HepG2 (cell line): ENCODE data around the gene PGC. TPM values are rescaled to one million over a fixed set of nuclear protein-coding genes. Genes with fewer than 3 reads are reported as not detected.

Experiments
- ARID2 ChIP-seq: sonication (generic); formaldehyde crosslinking; IDR thresholded peaks from 2 replicates; pipeline ENCODE4 v1.8.1; 2022; ENCODE audit warnings: mild to moderate bottlenecking, missing genetic modification reagents, borderline replicate concordance
- ATRX ChIP-seq: sonication (generic); formaldehyde crosslinking; IDR thresholded peaks from 2 replicates; pipeline ENCODE4 v1.4.0; 2020; ENCODE audit warnings: missing genetic modification reagents, borderline replicate concordance
- CHD4 ChIP-seq: fragments of 200-600 bp; sonication (generic); IDR thresholded peaks from 2 replicates; pipeline ENCODE4 v1.7.0; 2017; ENCODE audit warnings: mild to moderate bottlenecking, low read length, borderline replicate concordance
- DNMT3B ChIP-seq: conservative IDR thresholded peaks from 2 replicates; pipeline ENCODE4 v1.6.1; 2016; ENCODE audit warnings: missing biosample characterization, control low read depth
- FOXA1 ChIP-seq, 2 experiments: fragments of 450-650 bp in 1 of 2; sonication (generic) in 1 of 2; formaldehyde crosslinking in 1 of 2; IDR thresholded peaks; 2 replicates each; pipeline versions ENCODE4 v1.4.0 to v1.6.1; 2016 to 2020; ENCODE audit warnings: missing genetic modification reagents in 1 of 2
- HES4 ChIP-seq: sonication (generic); formaldehyde crosslinking; IDR thresholded peaks from 2 replicates; pipeline ENCODE4 v1.9.0; 2021; ENCODE audit warnings: mild to moderate bottlenecking, missing genetic modification reagents, borderline replicate concordance
- HOXD1 ChIP-seq: sonication (generic); formaldehyde crosslinking; IDR thresholded peaks from 2 replicates; pipeline ENCODE4 v1.5.0; 2020; ENCODE audit warnings: missing genetic modification reagents
- IRF1 ChIP-seq: sonication (generic); formaldehyde crosslinking; IDR thresholded peaks from 2 replicates; pipeline ENCODE4 v1.4.0; 2020; ENCODE audit warnings: low read depth, mild to moderate bottlenecking, missing genetic modification reagents
- JUND ChIP-seq: sonication (generic); formaldehyde crosslinking; IDR thresholded peaks from 2 replicates; pipeline ENCODE4 v1.8.0; 2022; ENCODE audit warnings: mild to moderate bottlenecking, missing genetic modification reagents
- KDM5A ChIP-seq: fragments of 200-600 bp; sonication (generic); IDR thresholded peaks from 2 replicates; pipeline ENCODE4 v1.7.0; 2018; ENCODE audit warnings: antibody characterized with exemption, mild to moderate bottlenecking, low read length, borderline replicate concordance
- MATR3 ChIP-seq: sonication (generic); formaldehyde crosslinking; IDR thresholded peaks from 2 replicates; pipeline ENCODE4 v1.4.0; 2020; ENCODE audit warnings: missing genetic modification reagents
- MAZ ChIP-seq, 2 experiments: sonication (generic) in 1 of 2; formaldehyde crosslinking in 1 of 2; IDR thresholded peaks; 2 replicates each; pipeline versions ENCODE4 v1.5.0 to v1.6.1; 2012 to 2020; ENCODE audit warnings: low read depth in 2 of 2, mild to moderate bottlenecking in 2 of 2, borderline replicate concordance in 1 of 2, improper control_type of control experiment in 1 of 2, low read length in 1 of 2, missing genetic modification reagents in 1 of 2, moderate library complexity in 1 of 2
- NFE2L2 ChIP-seq: fragments of 150-350 bp; IDR thresholded peaks from 2 replicates; pipeline ENCODE4 v1.6.1; 2014; ENCODE audit warnings: low read length
- NFYB ChIP-seq: sonication (generic); formaldehyde crosslinking; IDR thresholded peaks from 2 replicates; pipeline ENCODE4 v1.4.0; 2020; ENCODE audit warnings: missing genetic modification reagents
- SCMH1 ChIP-seq: sonication (generic); formaldehyde crosslinking; IDR thresholded peaks from 2 replicates; pipeline ENCODE4 v1.9.0; 2021; ENCODE audit warnings: missing genetic modification reagents, mild to moderate bottlenecking, borderline replicate concordance
- SMAD1 ChIP-seq: sonication (generic); formaldehyde crosslinking; IDR thresholded peaks from 2 replicates; pipeline ENCODE4 v1.4.0; 2020; ENCODE audit warnings: missing genetic modification reagents, low read depth, mild to moderate bottlenecking, borderline replicate concordance
- SRSF9 ChIP-seq: fragments of 200-400 bp; formaldehyde crosslinking; IDR thresholded peaks from 2 replicates; pipeline ENCODE4 v1.6.1; 2018; ENCODE audit warnings: borderline replicate concordance, mild to moderate bottlenecking, low read depth, low read length; ENCODE audit not compliant: insufficient read depth, poor library complexity, severe bottlenecking
- TERF1 ChIP-seq: sonication (generic); formaldehyde crosslinking; IDR thresholded peaks from 2 replicates; pipeline ENCODE4 v1.8.0; 2022; ENCODE audit warnings: mild to moderate bottlenecking, missing genetic modification reagents, moderate library complexity
- U2AF1 ChIP-seq: fragments of 200-400 bp; formaldehyde crosslinking; optimal IDR thresholded peaks from 2 replicates; pipeline ENCODE3; 2017; ENCODE audit warnings: mild to moderate bottlenecking, low read depth, low read length
- ZEB1 ChIP-seq: IDR thresholded peaks from 2 replicates; pipeline ENCODE4 v1.6.1; 2012; ENCODE audit warnings: mild to moderate bottlenecking, low read depth, inconsistent platforms; ENCODE audit not compliant: insufficient replicate concordance
- ZNF10 ChIP-seq: sonication (generic); formaldehyde crosslinking; IDR thresholded peaks from 2 replicates; pipeline ENCODE4 v1.4.0; 2020; ENCODE audit warnings: mild to moderate bottlenecking, low read depth, missing genetic modification reagents, borderline replicate concordance
- ZNF180 ChIP-seq: sonication (generic); formaldehyde crosslinking; IDR thresholded peaks from 2 replicates; pipeline ENCODE4 v1.4.0; 2020; ENCODE audit warnings: low read depth, missing genetic modification reagents, borderline replicate concordance
- ZNF512 ChIP-seq: sonication (generic); formaldehyde crosslinking; IDR thresholded peaks from 2 replicates; pipeline ENCODE4 v1.4.0; 2020; ENCODE audit warnings: mild to moderate bottlenecking, missing genetic modification reagents
- ZNF570 ChIP-seq: sonication (generic); formaldehyde crosslinking; IDR thresholded peaks from 2 replicates; pipeline ENCODE4 v1.4.0; 2020; ENCODE audit warnings: mild to moderate bottlenecking, missing genetic modification reagents, borderline replicate concordance
- ZNF749 ChIP-seq: sonication (generic); formaldehyde crosslinking; IDR thresholded peaks from 2 replicates; pipeline ENCODE4 v1.8.0; 2022; ENCODE audit warnings: mild to moderate bottlenecking, missing genetic modification reagents, moderate library complexity, borderline replicate concordance
- ZNF768 ChIP-seq: sonication (generic); formaldehyde crosslinking; IDR thresholded peaks from 2 replicates; pipeline ENCODE4 v1.4.0; 2020; ENCODE audit warnings: missing genetic modification reagents
- polyA plus RNA-seq, 8 experiments: library from polyadenylated mRNA; depleted of rRNA in 3 of 8; stranded (reverse) in 7 of 8; unstranded in 1 of 8; fragments of >200 nt; fragmentation: Illumina TruSeq in 4 of 8; extraction: Trizol in 4 of 8; gene quantifications; 2 replicates each; pipeline versions ENCODE4 v1.2.1 to v1.2.3, GENCODE V29; 2011 to 2016; ENCODE audit warnings: low read depth in 4 of 8, missing spikeins in 1 of 8, mixed read lengths in 1 of 8; ENCODE audit not compliant: insufficient read depth in 1 of 8
- total RNA-seq, 5 experiments: library from RNA; depleted of rRNA; stranded (reverse); fragments of >200 nt; fragmentation: Illumina TruSeq; extraction: Trizol; gene quantifications; 2 replicates each; pipeline ENCODE4 v1.2.3, GENCODE V29; 2016; ENCODE audit warnings: low read depth in 1 of 5

PGC gene
- total and polyA plus RNA-seq, 2 of the 13 experiments (the other 11 are each of a cell fraction or from before 2014, with no cell fraction given), result 426 to 502 TPM

GRCh38 chr6:41787219-41787917 is 40.2 kb upstream of the PGC start, which contains the start of gene TOMM6 (continued):
- TF ChIP-seq MAZ (IDR thresholded peaks at IDR 0.05; ENCODE audit: borderline replicate concordance, low read depth, low read length) (peak; percentile 85), MAZ (CRISPR knock-in tag; IDR thresholded peaks at IDR 0.05; ENCODE audit: low read depth) (peak; percentile 97), SCMH1 (no peak), NFYB (CRISPR knock-in tag) (peak; percentile 52; the same call in 1 of the 2 replicates), FOXA1 (IDR thresholded peaks at IDR 0.05) (no peak), FOXA1 (CRISPR knock-in tag; IDR thresholded peaks at IDR 0.05) (0 out of 2 replicates have a peak, but pooled peaks have one; percentile 31), KDM5A (peak; percentile 95), HES4 (CRISPR knock-in tag) (no peak), ZEB1 (no peak), MATR3 (CRISPR knock-in tag) (no peak), ZNF180 (0 out of 2 replicates have a peak, but pooled peaks have one; percentile 44), IRF1 (CRISPR knock-in tag) (no peak), SMAD1 (CRISPR knock-in tag) (peak; percentile 98), ATRX (CRISPR knock-in tag) (no peak), ARID2 (CRISPR knock-in tag) (peak; percentile 91; the same call in 1 of the 2 replicates), ZNF512 (CRISPR knock-in tag) (peak; percentile 88; the same call in 1 of the 2 replicates), NFE2L2 (no peak), ZNF570 (CRISPR knock-in tag) (0 out of 2 replicates have a peak, but pooled peaks have one; percentile 48), JUND (no peak), CHD4 (no peak), ZNF768 (CRISPR knock-in tag) (peak; percentile 84), TERF1 (peak; percentile 87; the same call in 1 of the 2 replicates), ZNF749 (peak; percentile 42; the same call in 1 of the 2 replicates), HOXD1 (peak; percentile 62; the same call in 1 of the 2 replicates), U2AF1 (peak; percentile 94), ZNF10 (CRISPR knock-in tag) (0 out of 2 replicates have a peak, but pooled peaks have one; percentile 2), DNMT3B (CRISPR knock-in tag) (no peak), SRSF9 (no peak)
